A673 (cell line): Measurements from ENCODE around the gene PIEZO1. TPM values are rescaled to one million over a fixed set of nuclear protein-coding genes. Genes with fewer than 3 reads are reported as not detected.
"Not testable (repeated sequence)": the region's sequence is repeated elsewhere in the genome, so short reads cannot be mapped to it uniquely, and the experiment has no call there.

Experiments
- BruUV-seq: library from RNA; stranded (reverse); fragments of 400-500 nt; replicated peaks from 2 replicates; lab custom pipeline; 2021; lab: Mats Ljungman, UMichigan
- CTCF ChIA-PET: fragments of 300-600 bp; sonication (Branson Sonifier 250); formaldehyde crosslinking; loops from one replicate; lab custom pipeline; 2022; ENCODE audit warnings: antibody characterized with exemption; lab: Charles Lee
- POLR2A ChIA-PET: fragments of 300-600 bp; sonication (Branson Sonifier 250); formaldehyde crosslinking; loops from one replicate; lab custom pipeline; 2022; ENCODE audit warnings: antibody characterized with exemption; ENCODE audit not compliant: low non-redundant PET; lab: Charles Lee
- DNase-seq: peaks from one replicate; pipeline ENCODE4 v3.0.0-alpha.2; 2015; ENCODE audit warnings: low spot score
- H3K27ac ChIP-seq: fragments of 200-600 bp; sonication (generic); 2 replicates; pipeline ENCODE4 v1.5.1; 2016; ENCODE audit warnings: mixed run types, low read depth, mild to moderate bottlenecking, mixed read lengths, antibody characterized with exemption, low read length; ENCODE audit not compliant: poor library complexity, severe bottlenecking
- H3K27me3 ChIP-seq: fragments of 200-600 bp; sonication (generic); replicated peaks from 2 replicates; pipeline ENCODE4 v1.6.1; 2017; ENCODE audit warnings: mixed run types, low read depth, mild to moderate bottlenecking, mixed read lengths, antibody characterized with exemption, low read length; ENCODE audit not compliant: insufficient read depth, poor library complexity
- H3K36me3 ChIP-seq: fragments of 200-600 bp; sonication (generic); 2 replicates; pipeline ENCODE4 v1.6.1; 2016; ENCODE audit warnings: mixed run types, mild to moderate bottlenecking, mixed read lengths, antibody characterized with exemption, low read length; ENCODE audit not compliant: insufficient read depth, poor library complexity, severe bottlenecking
- H3K4me1 ChIP-seq: fragments of 200-600 bp; sonication (generic); 2 replicates; pipeline ENCODE4 v1.6.1; 2017; ENCODE audit warnings: mixed run types, mild to moderate bottlenecking, mixed read lengths, antibody characterized with exemption, low read length; ENCODE audit not compliant: insufficient read depth, poor library complexity, severe bottlenecking
- H3K4me3 ChIP-seq: fragments of 200-600 bp; sonication (generic); 2 replicates; pipeline ENCODE4 v1.5.1; 2016; ENCODE audit warnings: low read depth, mixed run types, mild to moderate bottlenecking, mixed read lengths, low read length; ENCODE audit not compliant: poor library complexity, severe bottlenecking
- H3K9me3 ChIP-seq: fragments of 200-600 bp; sonication (generic); 2 replicates; pipeline ENCODE4 v1.6.1; 2016; ENCODE audit warnings: mixed run types, low read depth, mild to moderate bottlenecking, mixed read lengths, antibody characterized with exemption, low read length; ENCODE audit not compliant: poor library complexity, severe bottlenecking
- CTCF ChIP-seq: fragments of 300-800, 200-600 bp; sonication (generic); conservative IDR thresholded peaks from 2 replicates; pipeline ENCODE4 v1.5.1; 2017; ENCODE audit warnings: low read depth, mild to moderate bottlenecking, antibody characterized with exemption, low read length, moderate library complexity, mixed read lengths
- EZH2 ChIP-seq: fragments of 200-600 bp; sonication (generic); IDR thresholded peaks from 2 replicates; pipeline ENCODE4 v1.6.1; 2017; ENCODE audit warnings: borderline replicate concordance, low read depth, mild to moderate bottlenecking, mixed read lengths, antibody characterized with exemption, low read length; ENCODE audit not compliant: poor library complexity, severe bottlenecking
- intact Hi-C: fragments of 100-400 bp; cut with micrococcal nuclease; formaldehyde crosslinking; loops from one replicate; pipeline ENCODE4 v1.10.0; 2022; ENCODE audit not compliant: unreplicated experiment
- total RNA-seq: library from RNA; stranded (reverse); gene quantifications from 2 replicates; pipeline ENCODE4 v1.2.3, GENCODE V29; 2021

The PIEZO1 gene
- total RNA-seq, 1 experiment from 2014 or later, result 174 TPM

DNA sequence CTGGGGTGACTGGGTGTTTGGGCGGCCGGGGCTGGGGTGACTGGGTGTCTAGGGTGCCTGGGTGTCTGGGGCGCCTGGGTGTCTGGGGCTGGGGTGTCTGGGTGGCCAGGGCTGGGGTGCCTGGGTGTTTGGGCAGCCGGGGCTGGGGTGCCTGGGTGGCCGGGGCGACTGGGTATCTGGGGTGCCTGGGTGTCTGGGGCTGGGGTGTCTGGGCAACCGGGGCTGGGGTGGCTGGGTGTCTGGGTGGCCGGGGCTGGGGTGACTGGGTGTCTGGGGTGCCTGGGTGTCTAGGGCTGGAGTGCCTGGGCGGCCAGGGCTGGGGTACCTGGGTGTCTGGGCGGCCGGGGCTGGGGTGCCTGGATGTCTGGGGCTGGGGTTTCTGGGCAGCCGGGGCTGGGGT lies 40.1 kb upstream of the PIEZO1 start:
- Histone ChIP-seq H3K9me3 (no peaks in the 10 kb centered on the region), H3K27me3 (no peaks in the 10 kb centered on the region), H3K4me3 (no peak overlapping the region), H3K27ac (no peak overlapping the region), H3K36me3 (no peaks in the 10 kb centered on the region), H3K4me1 (no peaks in the 10 kb centered on the region)
- ChIA-PET CTCF (no interaction called here), POLR2A (no interaction called here)
- intact Hi-C loops, result no loop called here
- no TSS peak for BruUV-seq
- DNase-seq, result no peak
- TF ChIP-seq EZH2 (no peak), CTCF (no peak)

DNA sequence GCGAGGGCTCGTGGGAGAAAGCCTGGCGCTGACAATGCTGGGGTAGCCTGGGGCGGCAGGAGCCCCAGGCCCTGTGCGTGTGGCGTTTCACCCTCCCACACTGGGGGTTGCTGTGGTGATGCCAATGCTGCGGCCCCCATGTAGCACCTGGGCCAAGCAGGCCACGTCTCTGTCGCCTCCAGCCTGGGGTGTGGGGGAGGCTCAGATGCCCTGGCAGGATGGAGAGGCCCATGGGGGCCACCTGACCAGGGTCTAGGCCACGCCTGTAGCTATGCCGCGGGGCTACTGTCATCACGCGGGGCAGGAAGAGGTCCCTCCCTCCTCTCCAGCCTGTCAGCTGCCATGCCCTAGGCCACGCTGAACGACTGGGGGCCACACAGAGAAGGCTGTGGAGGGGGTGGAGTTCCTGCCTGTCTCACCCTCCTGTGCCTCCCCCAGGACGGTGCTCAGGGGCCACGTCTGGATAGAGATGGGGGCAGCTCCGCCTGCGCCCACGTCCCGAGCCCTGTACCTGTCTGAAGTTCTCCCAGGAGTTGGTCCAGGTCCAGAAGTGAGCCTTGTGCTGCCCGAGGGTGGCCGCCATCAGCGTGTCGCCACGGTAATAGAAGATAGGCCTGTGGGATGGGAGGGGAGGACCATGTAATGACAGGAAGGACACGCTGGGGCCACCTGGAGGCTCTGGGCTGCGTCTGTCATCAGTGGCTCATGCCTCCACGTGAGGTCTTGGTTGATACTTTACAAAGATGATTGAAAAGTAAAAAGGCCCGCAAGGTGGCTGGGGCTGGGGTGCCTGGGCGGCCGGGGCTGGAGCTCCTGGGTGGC lies 39.4 kb upstream of the PIEZO1 start:
- Histone ChIP-seq H3K27ac (no peak overlapping the region), H3K27me3 (no peaks in the 10 kb centered on the region), H3K36me3 (no peaks in the 10 kb centered on the region), H3K4me3 (no peak overlapping the region), H3K9me3 (no peaks in the 10 kb centered on the region), H3K4me1 (no peaks in the 10 kb centered on the region)
- TF ChIP-seq CTCF, result no peak
- no peak for TF ChIP-seq EZH2
- ChIA-PET POLR2A (no interaction called here), CTCF (no interaction called here)
- no peak for DNase-seq
- BruUV-seq, result no TSS peak
- intact Hi-C loops, result no loop called here

DNA sequence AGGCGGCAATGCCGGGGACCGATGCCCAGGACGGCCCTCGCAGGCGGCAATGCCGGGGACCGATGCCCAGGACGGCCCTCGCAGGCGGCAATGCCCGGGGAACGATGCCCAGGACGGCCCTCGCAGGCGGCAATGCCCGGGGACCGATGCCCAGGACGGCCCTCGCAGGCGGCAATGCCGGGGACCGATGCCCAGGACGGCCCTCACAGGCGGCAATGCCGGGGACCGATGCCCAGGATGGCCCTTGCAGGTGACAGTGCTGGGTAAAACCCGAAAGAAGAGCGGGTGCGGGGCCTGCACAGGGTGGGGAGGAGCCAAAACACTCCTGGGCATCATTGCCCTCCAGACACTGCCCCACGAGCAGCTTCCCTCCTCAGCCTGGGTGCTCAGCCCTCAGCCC lies 38.6 kb upstream of the PIEZO1 start:
- H3K4me1 ChIP-seq, BruUV-seq, intact Hi-C loops, DNase-seq, H3K9me3 ChIP-seq, H3K27me3 ChIP-seq, H3K36me3 ChIP-seq, H3K27ac ChIP-seq, H3K4me3 ChIP-seq, POLR2A ChIA-PET, CTCF ChIA-PET: not testable (repeated sequence)
